Body of pancreas (tissue), 4 donors: ENCODE data around the gene PRND. TPM values are rescaled to one million over a fixed set of nuclear protein-coding genes. Genes with fewer than 3 reads are reported as not detected.
A peak's percentile ranks its signal among the peaks of the same experiment; 100 is the strongest.
"Not testable (repeated sequence)": the region's sequence is repeated elsewhere in the genome, so short reads cannot be mapped to it uniquely, and the experiment has no call there.

Experiments used
- ATAC-seq: fragments of 150-250 bp; one replicate; pipeline ENCODE4 v1.9.1; 2016
- DNase-seq, 4 donors: peaks; one replicate each; pipeline ENCODE4 v3.0.0-alpha.2; 2019
- H3K27ac ChIP-seq, 4 donors: fragments of 200-600 bp; sonication (generic); 1 replicate in 3 of 4; 2 replicates in 1 of 4; pipeline versions ENCODE4 v1.5.1 to v1.6.1; 2016 to 2019; ENCODE audit warnings: mild to moderate bottlenecking in 1 of 4, mixed read lengths in 1 of 4, moderate library complexity in 1 of 4
- H3K27me3 ChIP-seq, 2 donors: fragments of 200-600 bp; sonication (generic); one replicate each; pipeline ENCODE4 v1.6.0; 2016; ENCODE audit warnings: mild to moderate bottlenecking in 1 of 2
- H3K36me3 ChIP-seq, 2 donors: fragments of 200-600 bp; sonication (generic); replicated peaks in 1 of 2; 2 replicates each; pipeline ENCODE4 v1.5.1; 2016; ENCODE audit warnings: low read depth in 2 of 2; ENCODE audit not compliant: insufficient read depth in 1 of 2
- H3K4me1 ChIP-seq: fragments of 200-600 bp; sonication (generic); one replicate; pipeline ENCODE4 v1.6.0; 2016
- H3K4me3 ChIP-seq, 2 donors: fragments of 200-600 bp; sonication (generic); 1 replicate in 1 of 2; 2 replicates in 1 of 2; pipeline ENCODE4 v1.5.1; 2016 to 2019
- H3K9me3 ChIP-seq, 3 donors: fragments of 200-600 bp; sonication (generic); 1 replicate in 2 of 3; 2 replicates in 1 of 3; pipeline ENCODE4 v1.5.1; 2016
- CTCF ChIP-seq, 7 experiments: fragments of 450-650 bp in 4 of 7; fragments of 200-600 bp in 3 of 7; sonication (generic) in 3 of 7; IDR thresholded peaks; one replicate each; pipeline ENCODE4 v1.5.1; 2016 to 2019; ENCODE audit warnings: antibody characterized with exemption in 7 of 7
- POLR2A ChIP-seq, 3 donors: fragments of 450-650 bp; IDR thresholded peaks; one replicate each; pipeline ENCODE4 v1.6.1; 2016; ENCODE audit warnings: antibody characterized with exemption in 3 of 3, mild to moderate bottlenecking in 2 of 3
- WGBS, 2 donors: methylation state at CpG; one replicate each; pipeline ENCODE4 v1.1.5; 2017; 5-methylcytosine and 5-hydroxymethylcytosine counted together
- intact Hi-C: fragments of 100-400 bp; cut with DNase I; formaldehyde crosslinking; loops from one replicate; pipeline ENCODE4 v1.15.1; 2023
- total RNA-seq, 2 donors: library from RNA; depleted of rRNA; stranded (reverse); fragments of >200 nt; gene quantifications; one replicate each; pipeline ENCODE4 v1.1.0, GENCODE V29; 2016

PRND gene
- total RNA-seq, 2 donors from 2014 or later: not detected

- TF ChIP-seq CTCF (IDR thresholded peaks at IDR 0.05): peak; percentile 45 to 65 (median 51)
- no peak for TF ChIP-seq POLR2A (IDR thresholded peaks at IDR 0.05)
- DNase-seq (peak; percentile 17 to 67 (median 46)), ATAC-seq (no peak)
- no peaks in the 10 kb centered on the region for H3K4me1 ChIP-seq
- H3K4me3 ChIP-seq: no peak overlapping the region
- no peaks in the 10 kb centered on the region for H3K9me3 ChIP-seq
- intact Hi-C loops: no loop called here
- no peaks in the 10 kb centered on the region for H3K36me3 ChIP-seq
- no peak overlapping the region for H3K27ac ChIP-seq
- no peaks in the 10 kb centered on the region for H3K27me3 ChIP-seq
- 14 to 17% methylated on average over 9 to 10 of the region's 10 CpGs for WGBS, 2 donors
Measured at GRCh38 chr20:4740774-4741431, 19.2 kb downstream of the PRND start.

GRCh38 chr20:4748847-4749246 is 27.1 kb downstream of the PRND start:
- intact Hi-C loops: no loop called here
- Histone ChIP-seq H3K4me1 (no peaks in the 10 kb centered on the region), H3K27me3 (no peaks in the 10 kb centered on the region), H3K4me3 (no peak overlapping the region), H3K9me3 (no peaks in the 10 kb centered on the region), H3K36me3 (no peaks in the 10 kb centered on the region), H3K27ac (no peak overlapping the region)
- ATAC-seq (no peak), DNase-seq (no peak)
- 51 to 64% methylated on average over 6 of the region's 6 CpGs for WGBS, 2 donors
- TF ChIP-seq CTCF (IDR thresholded peaks at IDR 0.05): no peak
- no peak for TF ChIP-seq POLR2A (IDR thresholded peaks at IDR 0.05)

GRCh38 chr20:4749326-4749725 is 27.6 kb downstream of the PRND start:
- no peak overlapping the region for H3K4me3 ChIP-seq
- H3K27me3 ChIP-seq: no peaks in the 10 kb centered on the region
- no peaks in the 10 kb centered on the region for H3K36me3 ChIP-seq
- ATAC-seq (no peak), DNase-seq (no peak)
- intact Hi-C loops: no loop called here
- TF ChIP-seq CTCF (IDR thresholded peaks at IDR 0.05) (no peak), POLR2A (IDR thresholded peaks at IDR 0.05) (no peak)
- WGBS, 2 donors: 56 to 60% methylated on average over 4 of the region's 4 CpGs
- H3K27ac ChIP-seq: no peak overlapping the region
- no peaks in the 10 kb centered on the region for H3K4me1 ChIP-seq
- H3K9me3 ChIP-seq: no peaks in the 10 kb centered on the region

- no peaks in the 10 kb centered on the region for H3K36me3 ChIP-seq
- ATAC-seq (no peak), DNase-seq (no peak)
- H3K4me3 ChIP-seq: no peak overlapping the region
- no peaks in the 10 kb centered on the region for H3K4me1 ChIP-seq
- intact Hi-C loops: no loop called here
- WGBS, 2 donors: 43 to 62% methylated on average over 3 to 4 of the region's 4 CpGs
- H3K27ac ChIP-seq: no peak overlapping the region
- no peaks in the 10 kb centered on the region for H3K9me3 ChIP-seq
- H3K27me3 ChIP-seq: no peaks in the 10 kb centered on the region
- no peak for TF ChIP-seq POLR2A (IDR thresholded peaks at IDR 0.05)
- TF ChIP-seq CTCF (IDR thresholded peaks at IDR 0.05): no peak
Measured at GRCh38 chr20:4750381-4750780, 28.7 kb downstream of the PRND start.

GRCh38 chr20:4759100-4759884 is 37.6 kb downstream of the PRND start:
- intact Hi-C loops, H3K4me3 ChIP-seq, H3K4me1 ChIP-seq, H3K27ac ChIP-seq, ATAC-seq, H3K27me3 ChIP-seq, H3K9me3 ChIP-seq, H3K36me3 ChIP-seq: not testable (repeated sequence)
- WGBS, 2 donors: 46 to 48% methylated on average over 8 to 16 of the region's 16 CpGs
- peak; percentile 23 to 41 (median 26) for DNase-seq
